ENCODE data around the gene TRAM2. TPM values are rescaled to one million over a fixed set of nuclear protein-coding genes. Genes with fewer than 3 reads are reported as not detected.

Gene TRAM2
- total and polyA plus RNA-seq, 2 of the 13 experiments (the other 11 are each of a cell fraction or from before 2014, with no cell fraction given), result 49.1 to 72.5 TPM

GRCh38 chr6:52491203-52492069, 85.4 kb downstream of the TRAM2 start:
- ChIA-PET POLR2A (no interaction called here), CTCF (ENCODE audit: low intra/inter-chr PET ratio, low total read pairs) (no interaction called here)
- Histone ChIP-seq H3K4me2 (ENCODE audit: low read depth, low read length) (no peak overlapping the region), H3K79me2 (ENCODE audit: insufficient read depth, low read length) (no peaks in the 10 kb centered on the region), H3K4me3 (replicated peaks in 1 of 3; ENCODE audit: insufficient read depth in 1 of 3, low read depth in 2 of 3, low read length in 3 of 3) (no peak overlapping the region), H3K27me3 (ENCODE audit: control insufficient read depth in 1 of 2, insufficient read depth in 2 of 2, low read length in 2 of 2) (no peaks in the 10 kb centered on the region), H3K4me1 (ENCODE audit: insufficient read depth, low read length) (peaks cover 12% of the 10 kb centered on the region), H2AFZ (ENCODE audit: low read length) (no peak overlapping the region), H3K27ac (ENCODE audit: extremely low read length, insufficient read depth, low read length) (no peak overlapping the region), H4K20me1 (ENCODE audit: insufficient read depth, low read length) (no peaks in the 10 kb centered on the region), H3K9ac (ENCODE audit: insufficient read depth, low read depth, low read length) (no peak overlapping the region), H3K9me3 (ENCODE audit: low read length) (no peaks in the 10 kb centered on the region), H3K36me3 (replicated peaks in 1 of 2; ENCODE audit: control insufficient read depth in 1 of 2, insufficient read depth in 2 of 2, low read length in 2 of 2) (0 out of 5 replicates have a peak, but pooled peaks cover 0 to 4% of the 10 kb centered on the region in 2 experiments)
- intact Hi-C loops (cut with micrococcal nuclease; ENCODE audit: unreplicated experiment) (no loop called here), in situ Hi-C loops (cut with HindIII; ENCODE audit: extremely low pct_ligation_motif_present, low pct_unique_long_range_greater_than_20kb) (no loop called here)
- ATAC-seq (no peak), DNase-seq (ENCODE audit: low spot score) (no peak), FAIRE-seq (no peak)
- WGBS (ENCODE audit: low lambda C conversion rate), result 90% methylated on average over 14 of the region's 14 CpGs
- BruUV-seq (replicated peaks), result no TSS peak
- TF ChIP-seq SRF (IDR thresholded peaks at IDR 0.05; ENCODE audit: low read depth, low read length) (no peak), KAT8 (CRISPR knock-in tag; IDR thresholded peaks at IDR 0.05) (no peak), ZNF513 (CRISPR knock-in tag; conservative IDR thresholded peaks at IDR 0.05) (no peak), ZNF367 (CRISPR knock-in tag; IDR thresholded peaks at IDR 0.05; ENCODE audit: borderline replicate concordance) (no peak), ZNF556 (CRISPR knock-in tag; IDR thresholded peaks at IDR 0.05; ENCODE audit: borderline replicate concordance) (no peak), ZNF296 (CRISPR knock-in tag; conservative IDR thresholded peaks at IDR 0.05) (no peak), ZNF670 (CRISPR knock-in tag; IDR thresholded peaks at IDR 0.05; ENCODE audit: borderline replicate concordance) (no peak), ZNF781 (CRISPR knock-in tag; IDR thresholded peaks at IDR 0.05; ENCODE audit: borderline replicate concordance, not compliant biosample characterization) (no peak)

All from HepG2 (cell line).